ENCODE results near the gene TCOF1.

Gene TCOF1

GRCh38 chr5:150349681-150350275, 7.7 kb upstream of the TCOF1 start:
- Histone ChIP-seq H3K14ac (ENCODE audit: low read length in 2 of 2) (no peak overlapping the region), H3K23ac (ENCODE audit: low read length in 2 of 2) (no peak overlapping the region), H2BK15ac (ENCODE audit: low read depth, poor library complexity, severe bottlenecking) (no peak overlapping the region), H4K8ac (ENCODE audit: low read length) (no peak overlapping the region), H3K18ac (ENCODE audit: low read depth in 1 of 2, low read length in 2 of 2) (no peak overlapping the region), H2BK5ac (ENCODE audit: low read depth, low read length, poor library complexity, severe bottlenecking) (no peak overlapping the region), H2AFZ (ENCODE audit: low read depth, low read length) (no peak overlapping the region), H3K9me3 (ENCODE audit: control insufficient read depth, low read length) (no peaks in the 10 kb centered on the region), H3K79me1 (replicated peaks; ENCODE audit: low read length, poor library complexity, severe bottlenecking) (no peaks in the 10 kb centered on the region), H2BK120ac (ENCODE audit: low read depth, low read length) (no peak overlapping the region), H3K9ac (ENCODE audit: low read length) (no peak overlapping the region), H3K36me3 (ENCODE audit: control insufficient read depth in 1 of 2, insufficient read depth in 2 of 2, low read depth in 1 of 2, low read length in 2 of 2) (no peaks in the 10 kb centered on the region), H3K4ac (ENCODE audit: low read depth in 1 of 2, low read length in 2 of 2) (no peak overlapping the region), H3K4me3 (ENCODE audit: insufficient read depth in 1 of 2, low read depth in 1 of 2, low read length in 2 of 2) (no peak overlapping the region), H2BK12ac (ENCODE audit: low read length in 2 of 2) (peak overlapping the region in 1 of 2 experiments; percentile 29), H3K27ac (ENCODE audit: low read length, poor library complexity, severe bottlenecking) (peak overlapping the region; percentile 55), H3K4me2 (ENCODE audit: low read length, poor library complexity, severe bottlenecking) (no peak overlapping the region), H2AK5ac (ENCODE audit: low read length, severe bottlenecking) (peak overlapping the region; percentile 90), H3K27me3 (ENCODE audit: control insufficient read depth in 1 of 2, insufficient read depth in 1 of 2, low read length in 2 of 2) (no peaks in the 10 kb centered on the region), H3K4me1 (ENCODE audit: control insufficient read depth, insufficient read depth, low read depth, low read length) (peaks cover 16% of the 10 kb centered on the region), H4K91ac (ENCODE audit: low read length) (peak overlapping the region; percentile 47)
- whole genome bisulfite sequencing, result 90% methylated on average over 6 of the region's 6 CpGs
- DNase-seq, result no peak

GRCh38 chr5:150350524-150351344, 6.8 kb upstream of the TCOF1 start:
- WGBS, result 52% methylated on average over 7 of the region's 7 CpGs
- Histone ChIP-seq H3K27me3 (ENCODE audit: control insufficient read depth in 1 of 2, insufficient read depth in 1 of 2, low read length in 2 of 2) (no peaks in the 10 kb centered on the region), H3K4ac (ENCODE audit: low read depth in 1 of 2, low read length in 2 of 2) (peak overlapping the region in 1 of 2 experiments; percentile 24), H3K9ac (ENCODE audit: low read length) (no peak overlapping the region), H4K8ac (ENCODE audit: low read length) (peak overlapping the region; percentile 59), H3K23ac (ENCODE audit: low read length in 2 of 2) (no peak overlapping the region), H3K9me3 (ENCODE audit: control insufficient read depth, low read length) (no peaks in the 10 kb centered on the region), H2AFZ (ENCODE audit: low read depth, low read length) (no peak overlapping the region), H3K27ac (ENCODE audit: low read length, poor library complexity, severe bottlenecking) (peak overlapping the region; percentile 4), H2BK12ac (ENCODE audit: low read length in 2 of 2) (peak overlapping the region in 1 of 2 experiments; percentile 69), H2BK120ac (ENCODE audit: low read depth, low read length) (no peak overlapping the region), H3K4me1 (ENCODE audit: control insufficient read depth, insufficient read depth, low read depth, low read length) (peaks cover 16% of the 10 kb centered on the region), H4K91ac (ENCODE audit: low read length) (peak overlapping the region; percentile 84), H2BK5ac (ENCODE audit: low read depth, low read length, poor library complexity, severe bottlenecking) (no peak overlapping the region), H3K79me1 (replicated peaks; ENCODE audit: low read length, poor library complexity, severe bottlenecking) (no peaks in the 10 kb centered on the region), H2BK15ac (ENCODE audit: low read depth, poor library complexity, severe bottlenecking) (no peak overlapping the region), H3K14ac (ENCODE audit: low read length in 2 of 2) (no peak overlapping the region), H2AK5ac (ENCODE audit: low read length, severe bottlenecking) (peak overlapping the region; percentile 68), H3K4me2 (ENCODE audit: low read length, poor library complexity, severe bottlenecking) (no peak overlapping the region), H3K36me3 (ENCODE audit: control insufficient read depth in 1 of 2, insufficient read depth in 2 of 2, low read depth in 1 of 2, low read length in 2 of 2) (no peaks in the 10 kb centered on the region), H3K4me3 (ENCODE audit: insufficient read depth in 1 of 2, low read depth in 1 of 2, low read length in 2 of 2) (no peak overlapping the region), H3K18ac (ENCODE audit: low read depth in 1 of 2, low read length in 2 of 2) (peak overlapping the region in 1 of 2 experiments; percentile 16)
- peak; percentile 79 for DNase-seq

GRCh38 chr5:150352244-150353031, 5.1 kb upstream of the TCOF1 start:
- Histone ChIP-seq H3K23ac (ENCODE audit: low read length in 2 of 2) (no peak overlapping the region), H2AFZ (ENCODE audit: low read depth, low read length) (no peak overlapping the region), H3K14ac (ENCODE audit: low read length in 2 of 2) (no peak overlapping the region), H2AK5ac (ENCODE audit: low read length, severe bottlenecking) (no peak overlapping the region), H2BK12ac (ENCODE audit: low read length in 2 of 2) (no peak overlapping the region), H3K36me3 (ENCODE audit: control insufficient read depth in 1 of 2, insufficient read depth in 2 of 2, low read depth in 1 of 2, low read length in 2 of 2) (no peaks in the 10 kb centered on the region), H4K8ac (ENCODE audit: low read length) (no peak overlapping the region), H3K9me3 (ENCODE audit: control insufficient read depth, low read length) (no peaks in the 10 kb centered on the region), H3K27me3 (ENCODE audit: control insufficient read depth in 1 of 2, insufficient read depth in 1 of 2, low read length in 2 of 2) (no peaks in the 10 kb centered on the region), H2BK15ac (ENCODE audit: low read depth, poor library complexity, severe bottlenecking) (no peak overlapping the region), H3K18ac (ENCODE audit: low read depth in 1 of 2, low read length in 2 of 2) (no peak overlapping the region), H3K4ac (ENCODE audit: low read depth in 1 of 2, low read length in 2 of 2) (no peak overlapping the region), H3K27ac (ENCODE audit: low read length, poor library complexity, severe bottlenecking) (no peak overlapping the region), H2BK120ac (ENCODE audit: low read depth, low read length) (no peak overlapping the region), H3K4me2 (ENCODE audit: low read length, poor library complexity, severe bottlenecking) (no peak overlapping the region), H4K91ac (ENCODE audit: low read length) (no peak overlapping the region), H3K9ac (ENCODE audit: low read length) (peak overlapping the region; percentile 8), H2BK5ac (ENCODE audit: low read depth, low read length, poor library complexity, severe bottlenecking) (no peak overlapping the region), H3K4me1 (ENCODE audit: control insufficient read depth, insufficient read depth, low read depth, low read length) (peaks cover 16% of the 10 kb centered on the region), H3K79me1 (replicated peaks; ENCODE audit: low read length, poor library complexity, severe bottlenecking) (no peaks in the 10 kb centered on the region), H3K4me3 (ENCODE audit: insufficient read depth in 1 of 2, low read depth in 1 of 2, low read length in 2 of 2) (no peak overlapping the region)
- DNase-seq, result no peak
- WGBS, result 79% methylated on average over 6 of the region's 6 CpGs

Measured in mesenchymal stem cell (in vitro differentiated cells and primary cell).